Measurements from ENCODE around the gene ATP8B4. TPM values are rescaled to one million over a fixed set of nuclear protein-coding genes. Genes with fewer than 3 reads are reported as not detected.

ATP8B4 gene
- total RNA-seq, 2 donors from 2014 or later = 16.8 to 16.9 TPM

DNA sequence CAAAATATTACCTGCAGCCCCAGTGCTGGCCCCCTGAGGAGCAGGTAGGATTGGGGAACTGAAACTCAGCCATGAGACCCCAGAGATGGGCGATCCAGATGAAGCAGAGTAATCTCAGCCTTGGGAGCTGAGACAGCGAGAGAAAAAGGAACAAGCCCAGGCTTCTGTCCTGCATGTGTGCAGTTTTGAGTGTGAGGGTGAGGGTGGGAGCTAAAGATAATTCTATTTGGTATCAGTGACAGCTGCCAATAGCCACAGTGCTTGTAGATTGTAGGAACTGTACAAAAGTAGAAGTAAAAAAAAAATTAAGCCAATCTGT, 5.9 kb downstream of the ATP8B4 start:
- H3K27ac ChIP-seq = peak overlapping the region in 1 of 2 donors; percentile 10
- H3K4me3 ChIP-seq = peak overlapping the region; percentile 37
- no peaks in the 10 kb centered on the region for H3K9me3 ChIP-seq
- DNase-seq (ENCODE audit: low spot score) (no peak), ATAC-seq (ENCODE audit: insufficient number of reproducible peaks, low FRiP score, low read depth) (no peak)
- TF ChIP-seq, protein P1, sequence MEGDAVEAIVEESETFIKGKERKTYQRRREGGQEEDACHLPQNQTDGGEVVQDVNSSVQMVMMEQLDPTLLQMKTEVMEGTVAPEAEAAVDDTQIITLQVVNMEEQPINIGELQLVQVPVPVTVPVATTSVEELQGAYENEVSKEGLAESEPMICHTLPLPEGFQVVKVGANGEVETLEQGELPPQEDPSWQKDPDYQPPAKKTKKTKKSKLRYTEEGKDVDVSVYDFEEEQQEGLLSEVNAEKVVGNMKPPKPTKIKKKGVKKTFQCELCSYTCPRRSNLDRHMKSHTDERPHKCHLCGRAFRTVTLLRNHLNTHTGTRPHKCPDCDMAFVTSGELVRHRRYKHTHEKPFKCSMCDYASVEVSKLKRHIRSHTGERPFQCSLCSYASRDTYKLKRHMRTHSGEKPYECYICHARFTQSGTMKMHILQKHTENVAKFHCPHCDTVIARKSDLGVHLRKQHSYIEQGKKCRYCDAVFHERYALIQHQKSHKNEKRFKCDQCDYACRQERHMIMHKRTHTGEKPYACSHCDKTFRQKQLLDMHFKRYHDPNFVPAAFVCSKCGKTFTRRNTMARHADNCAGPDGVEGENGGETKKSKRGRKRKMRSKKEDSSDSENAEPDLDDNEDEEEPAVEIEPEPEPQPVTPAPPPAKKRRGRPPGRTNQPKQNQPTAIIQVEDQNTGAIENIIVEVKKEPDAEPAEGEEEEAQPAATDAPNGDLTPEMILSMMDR (IDR thresholded peaks at IDR 0.05) = no peak
- H3K4me1 ChIP-seq (ENCODE audit: control insufficient read depth in 1 of 2, low read depth in 2 of 2) = peaks cover 13 to 15% of the 10 kb centered on the region in 2 donors
- H3K27me3 ChIP-seq (replicated peaks; ENCODE audit: insufficient read depth) = no peaks in the 10 kb centered on the region
- H3K36me3 ChIP-seq = no peaks in the 10 kb centered on the region

DNA sequence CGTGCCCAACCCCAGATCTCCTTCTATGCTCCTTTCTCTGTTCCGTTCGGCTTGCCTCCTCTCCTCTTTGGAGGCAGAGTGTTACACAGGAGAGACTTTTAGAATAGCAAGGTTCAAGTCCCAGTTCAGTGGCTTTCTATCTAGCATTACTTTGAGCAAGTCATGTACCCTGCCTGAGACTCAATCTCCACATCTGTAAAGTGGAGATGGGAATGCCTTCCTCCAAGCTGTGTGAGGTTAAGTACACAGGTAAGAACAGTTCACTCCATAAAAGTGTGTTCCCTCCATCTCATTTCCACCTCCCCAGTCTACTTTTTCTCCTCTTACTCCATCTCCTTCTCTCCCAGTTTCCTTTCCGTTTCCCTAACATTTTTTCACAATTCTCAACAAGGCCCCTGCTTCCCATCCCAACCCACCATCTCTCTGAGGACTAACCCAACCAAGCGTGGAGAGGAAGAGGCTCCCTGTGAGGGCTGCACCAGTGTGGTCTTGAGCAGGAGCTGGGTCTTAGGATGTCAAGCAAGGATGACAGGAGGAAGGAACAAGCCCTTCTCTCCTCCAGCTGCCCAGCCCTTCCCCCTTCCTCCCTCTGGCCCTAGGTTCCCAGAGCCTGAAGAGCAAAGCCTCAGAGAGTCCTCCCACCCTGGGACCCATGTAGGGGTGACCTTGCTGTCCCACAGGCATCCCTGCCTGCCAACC, 6.4 kb downstream of the ATP8B4 start:
- ATAC-seq (ENCODE audit: insufficient number of reproducible peaks, low FRiP score, low read depth) = no peak
- peak overlapping the region in 1 of 2 donors; percentile 10 for H3K27ac ChIP-seq
- TF ChIP-seq, protein P1 (IDR thresholded peaks at IDR 0.05) = no peak
- H3K9me3 ChIP-seq = no peaks in the 10 kb centered on the region
- no peaks in the 10 kb centered on the region for H3K36me3 ChIP-seq
- H3K4me1 ChIP-seq (ENCODE audit: control insufficient read depth in 1 of 2, low read depth in 2 of 2) = peaks cover 13 to 15% of the 10 kb centered on the region in 2 donors
- H3K27me3 ChIP-seq (replicated peaks; ENCODE audit: insufficient read depth) = no peaks in the 10 kb centered on the region
- H3K4me3 ChIP-seq = peak overlapping the region; percentile 37
- DNase-seq (ENCODE audit: low spot score) = no peak

DNA sequence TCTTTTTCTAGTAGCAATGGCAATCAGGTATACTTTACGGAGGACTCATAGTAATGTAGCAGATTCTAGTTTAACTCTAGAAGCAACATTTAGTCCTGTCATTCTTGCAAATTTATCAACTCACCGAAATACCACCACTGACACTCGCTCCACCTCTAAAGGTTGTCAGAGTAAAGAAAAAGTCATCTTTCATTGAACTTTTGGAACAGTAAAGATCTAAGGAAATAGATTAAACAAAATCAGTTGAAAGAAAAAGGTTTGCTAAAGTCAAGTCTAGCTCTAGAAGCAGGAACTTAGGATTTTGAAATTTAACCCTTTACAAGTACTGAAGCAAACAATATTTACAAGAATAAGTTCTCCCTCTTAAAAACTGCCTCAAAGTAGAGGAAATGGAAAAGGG, 8.7 kb downstream of the ATP8B4 start:
- ATAC-seq (ENCODE audit: insufficient number of reproducible peaks, low FRiP score, low read depth) (no peak), DNase-seq (ENCODE audit: low spot score) (no peak)
- TF ChIP-seq, protein P1 (IDR thresholded peaks at IDR 0.05) = no peak
- H3K4me3 ChIP-seq = no peak overlapping the region
- H3K4me1 ChIP-seq (ENCODE audit: control insufficient read depth in 1 of 2, low read depth in 2 of 2) = peaks cover 13 to 15% of the 10 kb centered on the region in 2 donors
- H3K36me3 ChIP-seq = no peaks in the 10 kb centered on the region
- no peaks in the 10 kb centered on the region for H3K27me3 ChIP-seq (replicated peaks; ENCODE audit: insufficient read depth)
- no peaks in the 10 kb centered on the region for H3K9me3 ChIP-seq
- H3K27ac ChIP-seq = no peak overlapping the region

DNA sequence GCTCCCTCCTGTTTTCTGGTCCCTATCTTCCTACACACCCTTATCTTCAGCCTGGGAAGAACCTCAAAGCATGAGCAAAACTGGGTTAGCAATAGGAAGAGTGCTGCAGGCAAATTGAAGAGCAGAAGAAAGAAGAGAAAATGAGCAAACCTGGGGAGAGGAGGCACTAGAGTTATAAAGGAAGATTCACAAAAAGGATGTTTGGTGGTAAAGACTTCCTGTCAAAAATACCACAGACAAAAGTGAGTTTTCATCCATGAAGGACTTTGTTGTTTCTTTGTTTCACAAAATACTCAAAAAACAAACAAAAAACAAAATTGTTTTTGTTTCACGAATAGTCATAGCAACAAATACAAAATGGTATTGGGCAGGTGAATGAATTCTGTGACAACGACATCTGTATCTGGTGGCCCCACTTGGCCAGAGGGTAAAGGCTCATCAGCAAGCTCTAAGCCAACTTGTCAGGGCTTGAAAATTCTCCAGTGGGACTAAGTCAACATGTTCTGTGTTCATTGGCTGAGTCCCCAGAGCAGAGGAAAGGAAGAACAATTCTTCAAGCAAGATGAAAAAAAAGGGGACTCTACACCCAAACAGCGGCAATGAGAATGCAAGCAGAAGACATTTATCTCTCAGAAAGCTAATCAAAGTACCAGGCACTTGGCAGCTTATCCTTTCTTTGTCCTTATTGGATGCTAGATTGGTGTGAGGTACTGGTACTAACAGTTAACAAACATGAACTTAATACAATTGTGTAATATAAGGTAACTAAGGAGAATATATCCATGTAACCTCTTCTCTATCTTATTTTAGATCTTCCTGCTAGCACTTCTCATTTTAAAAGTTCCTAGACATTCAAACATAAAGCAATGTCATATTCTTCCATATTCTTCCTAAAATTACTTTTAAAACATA, 9.7 kb downstream of the ATP8B4 start:
- H3K9me3 ChIP-seq = no peaks in the 10 kb centered on the region
- H3K27ac ChIP-seq = no peak overlapping the region
- TF ChIP-seq, protein P1 (IDR thresholded peaks at IDR 0.05) = no peak
- no peaks in the 10 kb centered on the region for H3K27me3 ChIP-seq (replicated peaks; ENCODE audit: insufficient read depth)
- ATAC-seq (ENCODE audit: insufficient number of reproducible peaks, low FRiP score, low read depth) (no peak), DNase-seq (ENCODE audit: low spot score) (no peak)
- no peak overlapping the region for H3K4me3 ChIP-seq
- H3K36me3 ChIP-seq = no peaks in the 10 kb centered on the region
- peaks cover 13 to 15% of the 10 kb centered on the region in 2 donors for H3K4me1 ChIP-seq (ENCODE audit: control insufficient read depth in 1 of 2, low read depth in 2 of 2)

DNA sequence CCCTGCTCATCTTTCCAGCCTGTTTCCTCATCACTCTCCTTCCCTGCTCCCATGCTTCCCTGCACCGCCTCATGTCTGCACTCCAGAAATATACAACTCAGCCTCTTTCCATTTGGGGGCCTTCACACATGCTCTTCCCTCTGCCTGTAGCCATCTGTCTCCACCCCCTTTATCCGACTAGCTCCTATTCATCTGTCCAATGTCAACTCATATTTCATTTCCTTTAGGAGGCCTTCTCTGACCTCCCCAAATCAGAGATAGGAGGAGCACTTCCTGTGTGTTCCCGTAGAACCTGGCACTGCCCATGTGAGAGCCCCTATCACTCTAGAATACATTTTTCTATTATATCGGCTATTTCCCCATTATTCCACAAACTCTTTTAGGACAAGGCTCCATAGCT, 10.6 kb downstream of the ATP8B4 start:
- peak overlapping the region in 1 of 2 donors; percentile 34 for H3K27ac ChIP-seq

More for the DNA sequence above, 10.6 kb downstream of the ATP8B4 start:
- H3K36me3 ChIP-seq = no peaks in the 10 kb centered on the region
- peaks cover 13 to 15% of the 10 kb centered on the region in 2 donors for H3K4me1 ChIP-seq (ENCODE audit: control insufficient read depth in 1 of 2, low read depth in 2 of 2)
- no peaks in the 10 kb centered on the region for H3K9me3 ChIP-seq
- H3K27me3 ChIP-seq (replicated peaks; ENCODE audit: insufficient read depth) = no peaks in the 10 kb centered on the region
- H3K4me3 ChIP-seq = no peak overlapping the region
- TF ChIP-seq, protein P1 (IDR thresholded peaks at IDR 0.05) = no peak
- no peak for ATAC-seq (ENCODE audit: insufficient number of reproducible peaks, low FRiP score, low read depth)
- no peak for DNase-seq (ENCODE audit: low spot score)
